GM23338 (cell line): ENCODE data around the gene CLRN2. TPM values are rescaled to one million over a fixed set of nuclear protein-coding genes. Genes with fewer than 3 reads are reported as not detected.

Source experiments
- ATAC-seq: fragments of 200-7000 bp; cut with Tn5 transposase; 3 replicates; pipeline ENCODE4 v1.9.1; 2020
- DNase-seq: peaks from one replicate; pipeline ENCODE4 v3.0.0-alpha.2; 2015; ENCODE audit warnings: low spot score
- H2AFZ ChIP-seq: fragments of 200-600 bp; sonication (generic); 2 replicates; pipeline ENCODE4 v1.8.0; 2016; ENCODE audit warnings: antibody characterized with exemption, mild to moderate bottlenecking, moderate library complexity
- H3F3A ChIP-seq: fragments of 200-600 bp; sonication (generic); replicated peaks from 2 replicates; pipeline ENCODE4 v1.8.0; 2017; ENCODE audit warnings: antibody characterized with exemption, mixed run types, low read depth
- H3K27ac ChIP-seq: fragments of 200-600 bp; sonication (generic); 2 replicates; pipeline ENCODE4 v1.6.1; 2016; ENCODE audit warnings: low read depth
- H3K27me3 ChIP-seq: fragments of 200-600 bp; sonication (generic); 2 replicates; pipeline ENCODE4 v1.8.0; 2016; ENCODE audit warnings: mild to moderate bottlenecking, mixed run types, moderate library complexity; ENCODE audit not compliant: insufficient read depth
- H3K36me3 ChIP-seq: fragments of 200-600 bp; sonication (generic); 2 replicates; pipeline ENCODE4 v1.8.0; 2016; ENCODE audit warnings: mild to moderate bottlenecking; ENCODE audit not compliant: insufficient read depth
- H3K4me1 ChIP-seq: fragments of 200-600 bp; sonication (generic); 2 replicates; pipeline ENCODE4 v1.8.0; 2016; ENCODE audit warnings: mild to moderate bottlenecking, moderate library complexity; ENCODE audit not compliant: insufficient read depth
- H3K4me2 ChIP-seq: fragments of 200-600 bp; sonication (generic); 2 replicates; pipeline ENCODE4 v1.7.1; 2017; ENCODE audit warnings: mixed run types
- H3K4me3 ChIP-seq: fragments of 200-600 bp; sonication (generic); 2 replicates; pipeline ENCODE4 v1.6.1; 2016; ENCODE audit warnings: mixed run types
- H3K79me2 ChIP-seq: fragments of 200-600 bp; sonication (generic); replicated peaks from 2 replicates; pipeline ENCODE4 v1.8.0; 2017; ENCODE audit warnings: mild to moderate bottlenecking; ENCODE audit not compliant: insufficient read depth
- H3K9me2 ChIP-seq: fragments of 200-600 bp; sonication (generic); 2 replicates; pipeline ENCODE4 v1.8.0; 2017; ENCODE audit not compliant: insufficient read depth
- H4K20me1 ChIP-seq: fragments of 200-600 bp; sonication (generic); replicated peaks from 2 replicates; pipeline ENCODE4 v1.8.0; 2017; ENCODE audit warnings: mild to moderate bottlenecking; ENCODE audit not compliant: insufficient read depth
- H3K27ac Mint-ChIP-seq: 2 replicates; pipeline ENCODE4 v1.8.0; 2020; ENCODE audit warnings: inconsistent platforms, mild to moderate bottlenecking, moderate library complexity, mixed read lengths
- H3K27me3 Mint-ChIP-seq: 3 replicates; pipeline ENCODE4 v1.8.0; 2022; ENCODE audit warnings: low read depth, mild to moderate bottlenecking, moderate library complexity, mixed read lengths, inconsistent platforms; ENCODE audit not compliant: insufficient read depth, poor library complexity
- H3K36me3 Mint-ChIP-seq: 3 replicates; pipeline ENCODE4 v1.8.0; 2021; ENCODE audit warnings: low read depth, mild to moderate bottlenecking, inconsistent platforms, moderate library complexity, mixed read lengths
- H3K4me1 Mint-ChIP-seq: 3 replicates; pipeline ENCODE4 v1.8.0; 2020; ENCODE audit warnings: mild to moderate bottlenecking, inconsistent platforms, mixed read lengths
- H3K4me3 Mint-ChIP-seq: 3 replicates; pipeline ENCODE4 v1.8.0; 2021; ENCODE audit warnings: moderate library complexity, mild to moderate bottlenecking, inconsistent platforms, mixed read lengths
- H3K9me3 Mint-ChIP-seq: 3 replicates; pipeline ENCODE4 v1.8.0; 2020; ENCODE audit warnings: moderate library complexity, mild to moderate bottlenecking, inconsistent platforms, mixed read lengths
- CREB1 ChIP-seq: fragments of 250-450 bp; sonication (Bioruptor Pico); IDR thresholded peaks from 2 replicates; pipeline ENCODE4 v1.5.0; 2020; ENCODE audit warnings: low read depth, mild to moderate bottlenecking, moderate library complexity
- EZH2 ChIP-seq: fragments of 200-600 bp; sonication (generic); IDR thresholded peaks from one replicate; pipeline ENCODE4 v1.8.0; 2017; ENCODE audit warnings: antibody characterized with exemption, mild to moderate bottlenecking, low read depth; ENCODE audit not compliant: unreplicated experiment
- EZH2phosphoT487 ChIP-seq: fragments of 200-600 bp; sonication (generic); IDR thresholded peaks from one replicate; pipeline ENCODE4 v1.8.1; 2018; ENCODE audit warnings: antibody characterized with exemption; ENCODE audit not compliant: unreplicated experiment
- JUNB ChIP-seq: IDR thresholded peaks from one replicate; pipeline ENCODE4 v1.6.1; 2016; ENCODE audit warnings: antibody characterized with exemption; ENCODE audit not compliant: unreplicated experiment
- NANOG ChIP-seq: IDR thresholded peaks from 2 replicates; pipeline ENCODE4 v1.6.1; 2016; ENCODE audit warnings: antibody characterized with exemption, borderline replicate concordance
- POLR2AphosphoS5 ChIP-seq: IDR thresholded peaks from 2 replicates; pipeline ENCODE4 v1.6.1; 2016; ENCODE audit warnings: antibody characterized with exemption, low read depth
- STAT1 ChIP-seq: IDR thresholded peaks from one replicate; pipeline ENCODE4 v1.6.1; 2016; ENCODE audit warnings: antibody characterized with exemption; ENCODE audit not compliant: unreplicated experiment
- ZNF114 ChIP-seq: fragments of 250-450 bp; sonication (Bioruptor Pico); IDR thresholded peaks from 2 replicates; pipeline ENCODE4 v1.5.0; 2020; ENCODE audit warnings: mild to moderate bottlenecking, moderate library complexity
- ZNF331 ChIP-seq: fragments of 250-450 bp; sonication (Bioruptor Pico); IDR thresholded peaks from 2 replicates; pipeline ENCODE4 v1.5.0; 2020; ENCODE audit warnings: low read depth, mild to moderate bottlenecking, moderate library complexity
- polyA plus RNA-seq: library from polyadenylated mRNA; unstranded; fragments of >200 nt; fragmentation: Nextera tagmentation; extraction: Ambion mirVana; gene quantifications from 2 replicates; pipeline ENCODE4 v1.2.1, GENCODE V29; 2016
- total RNA-seq: library from RNA; depleted of rRNA; stranded (reverse); fragments of >200 nt; shearing (Covaris generic); gene quantifications from 2 replicates; pipeline ENCODE4 v1.2.3, GENCODE V29; 2014
- TF ChIP-seq, protein P1 (sequence below): IDR thresholded peaks from one replicate; pipeline ENCODE4 v1.6.1; 2018; ENCODE audit warnings: antibody characterized with exemption; ENCODE audit not compliant: unreplicated experiment
- TF ChIP-seq, protein P2 (sequence below): fragments of 250-450 bp; sonication (Bioruptor Pico); IDR thresholded peaks from 2 replicates; pipeline ENCODE4 v1.5.0; 2020; ENCODE audit warnings: mild to moderate bottlenecking, moderate library complexity
- TF ChIP-seq, protein P3 (sequence below): IDR thresholded peaks from 2 replicates; pipeline ENCODE4 v1.6.1; 2016; ENCODE audit warnings: antibody characterized with exemption

CLRN2 gene
- total and polyA plus RNA-seq, 2 experiments from 2014 or later, result not detected

DNA sequence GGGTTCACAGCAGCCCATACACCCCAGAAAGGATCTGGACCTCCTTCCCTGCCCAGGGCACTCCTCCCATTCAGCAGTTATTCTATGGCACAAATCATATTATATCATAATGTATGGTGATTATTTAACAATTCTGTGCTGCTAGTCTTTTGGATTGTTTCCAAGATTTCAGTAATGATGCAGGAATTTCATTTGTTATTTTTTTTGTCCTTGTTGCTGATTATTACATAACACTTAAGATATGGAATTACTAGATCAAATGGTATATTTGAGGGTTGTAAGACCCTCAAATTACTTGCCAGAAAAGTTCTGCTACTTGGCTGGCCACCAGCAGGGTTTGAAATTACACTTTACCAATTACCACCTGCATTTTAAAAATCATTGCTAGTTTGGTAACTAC, 39.5 kb upstream of the CLRN2 start (continued):
- TF ChIP-seq, protein P1, sequence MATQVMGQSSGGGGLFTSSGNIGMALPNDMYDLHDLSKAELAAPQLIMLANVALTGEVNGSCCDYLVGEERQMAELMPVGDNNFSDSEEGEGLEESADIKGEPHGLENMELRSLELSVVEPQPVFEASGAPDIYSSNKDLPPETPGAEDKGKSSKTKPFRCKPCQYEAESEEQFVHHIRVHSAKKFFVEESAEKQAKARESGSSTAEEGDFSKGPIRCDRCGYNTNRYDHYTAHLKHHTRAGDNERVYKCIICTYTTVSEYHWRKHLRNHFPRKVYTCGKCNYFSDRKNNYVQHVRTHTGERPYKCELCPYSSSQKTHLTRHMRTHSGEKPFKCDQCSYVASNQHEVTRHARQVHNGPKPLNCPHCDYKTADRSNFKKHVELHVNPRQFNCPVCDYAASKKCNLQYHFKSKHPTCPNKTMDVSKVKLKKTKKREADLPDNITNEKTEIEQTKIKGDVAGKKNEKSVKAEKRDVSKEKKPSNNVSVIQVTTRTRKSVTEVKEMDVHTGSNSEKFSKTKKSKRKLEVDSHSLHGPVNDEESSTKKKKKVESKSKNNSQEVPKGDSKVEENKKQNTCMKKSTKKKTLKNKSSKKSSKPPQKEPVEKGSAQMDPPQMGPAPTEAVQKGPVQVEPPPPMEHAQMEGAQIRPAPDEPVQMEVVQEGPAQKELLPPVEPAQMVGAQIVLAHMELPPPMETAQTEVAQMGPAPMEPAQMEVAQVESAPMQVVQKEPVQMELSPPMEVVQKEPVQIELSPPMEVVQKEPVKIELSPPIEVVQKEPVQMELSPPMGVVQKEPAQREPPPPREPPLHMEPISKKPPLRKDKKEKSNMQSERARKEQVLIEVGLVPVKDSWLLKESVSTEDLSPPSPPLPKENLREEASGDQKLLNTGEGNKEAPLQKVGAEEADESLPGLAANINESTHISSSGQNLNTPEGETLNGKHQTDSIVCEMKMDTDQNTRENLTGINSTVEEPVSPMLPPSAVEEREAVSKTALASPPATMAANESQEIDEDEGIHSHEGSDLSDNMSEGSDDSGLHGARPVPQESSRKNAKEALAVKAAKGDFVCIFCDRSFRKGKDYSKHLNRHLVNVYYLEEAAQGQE, result no peak
- no peak for TF ChIP-seq ZNF114

- peaks cover 2% of the 10 kb centered on the region for H3K27me3 Mint-ChIP-seq
- Histone ChIP-seq H3K4me3 (no peak overlapping the region), H3K36me3 (no peaks in the 10 kb centered on the region), H4K20me1 (no peaks in the 10 kb centered on the region), H3K27ac (no peak overlapping the region), H3K9me2 (no peaks in the 10 kb centered on the region; the same call in 1 of the 2 replicates), H3K4me2 (no peak overlapping the region), H3K27me3 (no peaks in the 10 kb centered on the region), H3F3A (no peaks in the 10 kb centered on the region), H2AFZ (no peak overlapping the region), H3K4me1 (no peaks in the 10 kb centered on the region), H3K79me2 (no peaks in the 10 kb centered on the region)
- no peak overlapping the region for H3K27ac Mint-ChIP-seq
- no peak overlapping the region for H3K4me3 Mint-ChIP-seq
- ATAC-seq (no peak), DNase-seq (no peak)
- H3K36me3 Mint-ChIP-seq, result no peaks in the 10 kb centered on the region
- H3K9me3 Mint-ChIP-seq, result no peaks in the 10 kb centered on the region
- peaks cover 11% of the 10 kb centered on the region; the same call in 2 of the 3 replicates for H3K4me1 Mint-ChIP-seq
- no peak for TF ChIP-seq ZNF331 (CRISPR knock-in tag)
- no peak for TF ChIP-seq JUNB
- no peak for TF ChIP-seq STAT1
- TF ChIP-seq NANOG, result no peak
- no peak for TF ChIP-seq ZNF114
- TF ChIP-seq EZH2phosphoT487, result no peak
- TF ChIP-seq, protein P1, result no peak
- TF ChIP-seq, protein P2, sequence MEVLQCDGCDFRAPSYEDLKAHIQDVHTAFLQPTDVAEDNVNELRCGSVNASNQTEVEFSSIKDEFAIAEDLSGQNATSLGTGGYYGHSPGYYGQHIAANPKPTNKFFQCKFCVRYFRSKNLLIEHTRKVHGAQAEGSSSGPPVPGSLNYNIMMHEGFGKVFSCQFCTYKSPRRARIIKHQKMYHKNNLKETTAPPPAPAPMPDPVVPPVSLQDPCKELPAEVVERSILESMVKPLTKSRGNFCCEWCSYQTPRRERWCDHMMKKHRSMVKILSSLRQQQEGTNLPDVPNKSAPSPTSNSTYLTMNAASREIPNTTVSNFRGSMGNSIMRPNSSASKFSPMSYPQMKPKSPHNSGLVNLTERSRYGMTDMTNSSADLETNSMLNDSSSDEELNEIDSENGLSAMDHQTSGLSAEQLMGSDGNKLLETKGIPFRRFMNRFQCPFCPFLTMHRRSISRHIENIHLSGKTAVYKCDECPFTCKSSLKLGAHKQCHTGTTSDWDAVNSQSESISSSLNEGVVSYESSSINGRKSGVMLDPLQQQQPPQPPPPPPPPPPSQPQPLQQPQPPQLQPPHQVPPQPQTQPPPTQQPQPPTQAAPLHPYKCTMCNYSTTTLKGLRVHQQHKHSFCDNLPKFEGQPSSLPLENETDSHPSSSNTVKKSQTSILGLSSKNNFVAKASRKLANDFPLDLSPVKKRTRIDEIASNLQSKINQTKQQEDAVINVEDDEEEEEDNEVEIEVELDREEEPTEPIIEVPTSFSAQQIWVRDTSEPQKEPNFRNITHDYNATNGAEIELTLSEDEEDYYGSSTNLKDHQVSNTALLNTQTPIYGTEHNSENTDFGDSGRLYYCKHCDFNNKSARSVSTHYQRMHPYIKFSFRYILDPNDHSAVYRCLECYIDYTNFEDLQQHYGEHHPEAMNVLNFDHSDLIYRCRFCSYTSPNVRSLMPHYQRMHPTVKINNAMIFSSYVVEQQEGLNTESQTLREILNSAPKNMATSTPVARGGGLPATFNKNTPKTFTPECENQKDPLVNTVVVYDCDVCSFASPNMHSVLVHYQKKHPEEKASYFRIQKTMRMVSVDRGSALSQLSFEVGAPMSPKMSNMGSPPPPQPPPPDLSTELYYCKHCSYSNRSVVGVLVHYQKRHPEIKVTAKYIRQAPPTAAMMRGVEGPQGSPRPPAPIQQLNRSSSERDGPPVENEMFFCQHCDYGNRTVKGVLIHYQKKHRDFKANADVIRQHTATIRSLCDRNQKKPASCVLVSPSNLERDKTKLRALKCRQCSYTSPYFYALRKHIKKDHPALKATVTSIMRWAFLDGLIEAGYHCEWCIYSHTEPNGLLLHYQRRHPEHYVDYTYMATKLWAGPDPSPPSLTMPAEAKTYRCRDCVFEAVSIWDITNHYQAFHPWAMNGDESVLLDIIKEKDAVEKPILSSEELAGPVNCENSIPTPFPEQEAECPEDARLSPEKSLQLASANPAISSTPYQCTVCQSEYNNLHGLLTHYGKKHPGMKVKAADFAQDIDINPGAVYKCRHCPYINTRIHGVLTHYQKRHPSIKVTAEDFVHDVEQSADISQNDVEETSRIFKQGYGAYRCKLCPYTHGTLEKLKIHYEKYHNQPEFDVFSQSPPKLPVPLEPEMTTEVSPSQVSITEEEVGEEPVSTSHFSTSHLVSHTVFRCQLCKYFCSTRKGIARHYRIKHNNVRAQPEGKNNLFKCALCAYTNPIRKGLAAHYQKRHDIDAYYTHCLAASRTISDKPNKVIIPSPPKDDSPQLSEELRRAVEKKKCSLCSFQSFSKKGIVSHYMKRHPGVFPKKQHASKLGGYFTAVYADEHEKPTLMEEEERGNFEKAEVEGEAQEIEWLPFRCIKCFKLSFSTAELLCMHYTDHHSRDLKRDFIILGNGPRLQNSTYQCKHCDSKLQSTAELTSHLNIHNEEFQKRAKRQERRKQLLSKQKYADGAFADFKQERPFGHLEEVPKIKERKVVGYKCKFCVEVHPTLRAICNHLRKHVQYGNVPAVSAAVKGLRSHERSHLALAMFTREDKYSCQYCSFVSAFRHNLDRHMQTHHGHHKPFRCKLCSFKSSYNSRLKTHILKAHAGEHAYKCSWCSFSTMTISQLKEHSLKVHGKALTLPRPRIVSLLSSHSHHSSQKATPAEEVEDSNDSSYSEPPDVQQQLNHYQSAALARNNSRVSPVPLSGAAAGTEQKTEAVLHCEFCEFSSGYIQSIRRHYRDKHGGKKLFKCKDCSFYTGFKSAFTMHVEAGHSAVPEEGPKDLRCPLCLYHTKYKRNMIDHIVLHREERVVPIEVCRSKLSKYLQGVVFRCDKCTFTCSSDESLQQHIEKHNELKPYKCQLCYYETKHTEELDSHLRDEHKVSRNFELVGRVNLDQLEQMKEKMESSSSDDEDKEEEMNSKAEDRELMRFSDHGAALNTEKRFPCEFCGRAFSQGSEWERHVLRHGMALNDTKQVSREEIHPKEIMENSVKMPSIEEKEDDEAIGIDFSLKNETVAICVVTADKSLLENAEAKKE, result no peak
- TF ChIP-seq CREB1, result no peak
- no peak for TF ChIP-seq POLR2AphosphoS5
- no peak for TF ChIP-seq EZH2
- TF ChIP-seq, protein P3, sequence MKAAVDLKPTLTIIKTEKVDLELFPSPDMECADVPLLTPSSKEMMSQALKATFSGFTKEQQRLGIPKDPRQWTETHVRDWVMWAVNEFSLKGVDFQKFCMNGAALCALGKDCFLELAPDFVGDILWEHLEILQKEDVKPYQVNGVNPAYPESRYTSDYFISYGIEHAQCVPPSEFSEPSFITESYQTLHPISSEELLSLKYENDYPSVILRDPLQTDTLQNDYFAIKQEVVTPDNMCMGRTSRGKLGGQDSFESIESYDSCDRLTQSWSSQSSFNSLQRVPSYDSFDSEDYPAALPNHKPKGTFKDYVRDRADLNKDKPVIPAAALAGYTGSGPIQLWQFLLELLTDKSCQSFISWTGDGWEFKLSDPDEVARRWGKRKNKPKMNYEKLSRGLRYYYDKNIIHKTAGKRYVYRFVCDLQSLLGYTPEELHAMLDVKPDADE, result no peak
Measured at GRCh38 chr4:17476853-17477252, 38.1 kb upstream of the CLRN2 start.
